PC-9 (cell line): Measurements from ENCODE around the gene ALDH7A1.

Source experiments
- CTCF ChIP-seq: fragments of 200-600 bp; sonication (generic); conservative IDR thresholded peaks from 2 replicates; pipeline ENCODE4 v1.6.1; 2017; ENCODE audit warnings: mixed run types, antibody characterized with exemption, mild to moderate bottlenecking, moderate library complexity
- EZH2 ChIP-seq: fragments of 200-600 bp; sonication (generic); IDR thresholded peaks from 2 replicates; pipeline ENCODE4 v1.8.0; 2017; ENCODE audit warnings: antibody characterized with exemption, low read depth

GRCh38 chr5:126497506-126497905 lies 97.5 kb downstream of the ALDH7A1 start:
- TF ChIP-seq CTCF = no peak
- no peak for TF ChIP-seq EZH2
